Activated CD4-positive, alpha-beta T cell treated with anti-CD3 and anti-CD28 coated beads, Interleukin-2, Interleukin-4, amounts not matched to agents 100 ng/mL and 50 ng/mL, durations not matched to agents 16 hours and 8 hours (primary cell): ENCODE results near the gene PLXNA3.
"Not testable (repeated sequence)": the region's sequence is repeated elsewhere in the genome, so short reads cannot be mapped to it uniquely, and the experiment has no call there.

ENCODE experiments used
- DNase-seq: peaks from one replicate; pipeline ENCODE4 v3.0.0-alpha.2; 2020; ENCODE audit warnings: low spot score

Gene PLXNA3

GRCh38 chrX:154501423-154501822 is 43.3 kb downstream of the PLXNA3 start:
- DNase-seq: not testable (repeated sequence)

- DNase-seq: no peak
Measured at GRCh38 chrX:154502098-154502497, 44.0 kb downstream of the PLXNA3 start.

GRCh38 chrX:154502989-154503388 is 44.9 kb downstream of the PLXNA3 start:
- no peak for DNase-seq

- DNase-seq: no peak
Measured at GRCh38 chrX:154505734-154506133, 47.7 kb downstream of the PLXNA3 start.

GRCh38 chrX:154506483-154507332 is 48.6 kb downstream of the PLXNA3 start:
- no peak for DNase-seq

GRCh38 chrX:154507673-154508383 is 49.7 kb downstream of the PLXNA3 start:
- DNase-seq: no peak

GRCh38 chrX:154508384-154508745 is 50.3 kb downstream of the PLXNA3 start:
- DNase-seq: no peak

GRCh38 chrX:154509455-154509854 is 51.4 kb downstream of the PLXNA3 start:
- DNase-seq: no peak

GRCh38 chrX:154511761-154512160 is 53.7 kb downstream of the PLXNA3 start:
- DNase-seq: no peak

- DNase-seq: no peak
Measured at GRCh38 chrX:154512879-154513553, 54.9 kb downstream of the PLXNA3 start.

- DNase-seq: no peak
Measured at GRCh38 chrX:154513716-154514115, 55.6 kb downstream of the PLXNA3 start.

- DNase-seq: no peak
Measured at GRCh38 chrX:154515090-154515965, 57.2 kb downstream of the PLXNA3 start.

- DNase-seq: peak; percentile 94
Measured at GRCh38 chrX:154515966-154516655, 58.0 kb downstream of the PLXNA3 start, which contains the start of gene FAM3A. Gene FAM3A (minus strand): TSS chrX:154516232. CDS start chrX:154515772, 460 bp downstream.

GRCh38 chrX:154516656-154517100 is 58.6 kb downstream of the PLXNA3 start:
- DNase-seq: no peak

- no peak for DNase-seq
Measured at GRCh38 chrX:154517101-154517781, 59.2 kb downstream of the PLXNA3 start.

GRCh38 chrX:154519389-154519788 is 61.3 kb downstream of the PLXNA3 start:
- DNase-seq: no peak

- no peak for DNase-seq
Measured at GRCh38 chrX:154525606-154526490, 67.8 kb downstream of the PLXNA3 start.

GRCh38 chrX:154526901-154527675 is 69.0 kb downstream of the PLXNA3 start:
- peak; percentile 57 for DNase-seq
